ENCODE data around the gene P2RX1. TPM values are rescaled to one million over a fixed set of nuclear protein-coding genes. Genes with fewer than 3 reads are reported as not detected.
A peak's percentile ranks its signal among the peaks of the same experiment; 100 is the strongest.
"Not testable (repeated sequence)": the region's sequence is repeated elsewhere in the genome, so short reads cannot be mapped to it uniquely, and the experiment has no call there.

P2RX1 gene
- total RNA-seq, 2 experiments from 2014 or later, result 0.12 TPM; not detected in 1

DNA sequence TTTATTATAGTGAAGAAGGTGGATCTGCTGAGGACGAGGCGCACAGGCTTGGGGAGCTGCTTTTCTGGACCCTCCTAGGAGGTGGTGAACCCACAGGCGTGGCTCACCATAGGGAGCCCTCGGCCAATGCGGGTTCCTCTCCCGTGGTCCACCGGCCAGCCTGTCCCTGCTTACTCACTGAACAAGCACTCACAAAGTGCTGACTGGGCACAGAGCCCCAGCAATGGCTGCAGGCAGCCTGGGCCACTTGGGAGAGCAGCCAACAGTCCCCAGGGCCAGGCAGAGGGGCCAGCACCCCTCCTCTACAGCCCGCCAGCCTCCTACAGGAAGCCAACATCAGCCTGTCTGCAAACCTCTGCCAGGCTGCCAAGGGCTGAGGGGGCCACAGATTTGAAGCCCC is 51.1 kb downstream of the P2RX1 start:
- CTCF ChIA-PET, result interaction anchor here (0.6 to 4.1 kb wide), 3 partner anchors 19 to 127 kb away, joined by 3 to 21 read pairs (median 3); partner anchors contain the start of gene NCBP3
- Mint-ChIP-seq H3K4me3 (no peak overlapping the region), H3K36me3 (ENCODE audit: low read depth) (no peaks in the 10 kb centered on the region), H3K9me3 (no peaks in the 10 kb centered on the region), H3K27ac (no peak overlapping the region), H3K27me3 (no peaks in the 10 kb centered on the region), H3K4me1 (peaks cover 2% of the 10 kb centered on the region)
- POLR2A ChIA-PET, result no interaction called here
- DNase-seq, result no peak

GRCh38 chr17:3864534-3864933 is 51.7 kb downstream of the P2RX1 start:
- CTCF ChIA-PET, result interaction anchor here (1.1 to 4.1 kb wide), 4 partner anchors 14 to 127 kb away, joined by 3 to 21 read pairs (median 4); partner anchors contain the start of gene NCBP3
- DNase-seq, result no peak
- no peaks in the 10 kb centered on the region for H3K36me3 Mint-ChIP-seq (ENCODE audit: low read depth)
- no peaks in the 10 kb centered on the region for H3K9me3 Mint-ChIP-seq
- H3K27me3 Mint-ChIP-seq, result no peaks in the 10 kb centered on the region
- no peak overlapping the region for H3K4me3 Mint-ChIP-seq
- peak overlapping the region; percentile 36 for H3K27ac Mint-ChIP-seq
- H3K4me1 Mint-ChIP-seq, result no peaks in the 10 kb centered on the region
- POLR2A ChIA-PET, result no interaction called here

DNA sequence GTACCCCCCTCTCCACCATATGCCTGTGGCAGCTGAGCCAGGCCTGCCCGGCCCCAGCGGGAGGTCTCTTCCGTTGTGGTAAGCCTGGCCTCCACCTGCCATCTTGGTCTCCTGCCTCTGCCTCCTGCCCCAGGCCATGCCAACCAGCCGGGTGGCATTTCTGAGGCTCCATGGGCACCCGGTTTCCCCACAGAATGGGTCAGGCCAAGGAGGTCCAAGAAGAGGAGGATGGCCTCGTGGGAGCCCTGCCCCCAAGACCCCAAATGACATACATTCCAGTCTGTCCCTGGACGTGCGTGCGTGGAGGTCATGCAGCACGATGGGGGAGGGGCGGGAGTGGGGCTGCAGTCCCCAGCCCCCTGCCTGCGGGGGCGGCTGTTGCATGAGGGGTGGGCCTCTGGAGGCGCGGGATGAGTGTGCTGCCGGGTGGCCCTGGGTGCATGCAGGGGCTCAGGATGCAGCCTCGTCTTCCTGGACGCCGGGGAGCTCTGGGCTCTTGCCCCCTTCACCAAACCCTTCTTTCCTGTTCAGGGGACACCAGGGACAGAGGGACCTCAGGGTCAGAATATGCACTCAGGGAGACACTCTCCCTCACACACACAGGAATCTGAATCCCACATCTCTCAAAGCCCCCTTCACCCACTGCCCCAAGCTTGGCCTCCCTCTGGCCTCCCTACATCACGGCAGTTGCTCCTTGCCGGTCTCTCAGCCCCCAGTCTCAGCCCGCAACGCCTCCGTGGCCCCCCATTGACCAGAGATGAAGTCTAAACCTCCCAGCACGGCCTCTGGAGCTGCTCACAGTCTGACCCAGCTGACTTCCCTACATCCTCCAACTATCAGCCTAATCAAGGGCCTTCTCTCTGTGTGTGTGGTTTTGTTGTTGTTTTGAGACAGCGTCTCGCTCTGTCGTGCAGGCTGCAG is 54.2 kb downstream of the P2RX1 start:
- Mint-ChIP-seq H3K27ac (no peak overlapping the region), H3K27me3 (no peaks in the 10 kb centered on the region), H3K4me3 (no peak overlapping the region), H3K4me1 (no peaks in the 10 kb centered on the region), H3K36me3 (ENCODE audit: low read depth) (no peaks in the 10 kb centered on the region), H3K9me3 (no peaks in the 10 kb centered on the region)
- POLR2A ChIA-PET, result no interaction called here
- no peak for DNase-seq
- CTCF ChIA-PET, result interaction anchor here (0.6 to 6.2 kb wide), 5 partner anchors 17 to 124 kb away, joined by 3 to 51 read pairs (median 4); partner anchors contain the start of gene NCBP3

DNA sequence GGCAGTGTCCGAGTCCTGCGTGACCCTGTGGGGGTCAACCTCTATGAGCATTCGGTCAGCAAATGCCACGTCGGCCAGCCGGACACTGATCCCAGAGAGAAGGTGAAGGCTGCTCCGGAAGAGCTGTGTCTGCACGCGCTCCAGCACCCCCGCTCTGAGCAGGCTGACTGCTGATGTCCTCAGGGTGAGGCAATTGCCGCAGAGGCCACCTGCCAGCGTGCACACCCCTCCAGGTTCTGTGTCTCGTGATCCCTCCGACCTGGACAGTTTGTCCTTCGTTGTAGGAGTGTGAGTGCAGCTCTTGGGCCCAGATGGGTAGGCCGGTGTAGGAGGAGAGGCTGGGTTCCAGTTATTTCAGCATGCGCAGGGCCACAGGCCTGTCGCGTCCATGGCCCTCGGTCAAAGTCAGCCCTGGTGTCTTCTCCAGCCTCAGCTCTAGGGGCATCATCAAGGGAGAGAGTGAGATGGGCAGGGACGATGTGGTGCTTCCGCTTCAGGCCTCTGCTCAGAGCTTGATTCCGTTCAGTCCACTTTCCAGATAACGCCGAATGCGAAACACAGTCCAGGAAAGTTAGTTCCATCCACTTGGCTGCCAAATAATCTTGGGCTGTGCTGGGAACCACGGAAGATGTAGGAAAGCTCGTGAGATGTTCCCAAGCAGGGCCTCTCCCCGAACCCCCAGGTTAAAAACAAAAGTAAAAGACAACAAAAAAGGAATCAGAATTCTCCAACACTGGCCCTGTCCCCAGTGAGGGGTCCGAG is 55.1 kb downstream of the P2RX1 start:
- Mint-ChIP-seq H3K9me3 (no peaks in the 10 kb centered on the region), H3K27ac (no peak overlapping the region), H3K4me3 (no peak overlapping the region), H3K27me3 (no peaks in the 10 kb centered on the region), H3K36me3 (ENCODE audit: low read depth) (no peaks in the 10 kb centered on the region), H3K4me1 (no peaks in the 10 kb centered on the region)
- POLR2A ChIA-PET, result no interaction called here
- CTCF ChIA-PET, result interaction anchor here (1.0 to 6.2 kb wide), 7 partner anchors 16 to 123 kb away, joined by 3 to 51 read pairs (median 4); partner anchors contain the start of gene NCBP3
- no peak for DNase-seq

DNA sequence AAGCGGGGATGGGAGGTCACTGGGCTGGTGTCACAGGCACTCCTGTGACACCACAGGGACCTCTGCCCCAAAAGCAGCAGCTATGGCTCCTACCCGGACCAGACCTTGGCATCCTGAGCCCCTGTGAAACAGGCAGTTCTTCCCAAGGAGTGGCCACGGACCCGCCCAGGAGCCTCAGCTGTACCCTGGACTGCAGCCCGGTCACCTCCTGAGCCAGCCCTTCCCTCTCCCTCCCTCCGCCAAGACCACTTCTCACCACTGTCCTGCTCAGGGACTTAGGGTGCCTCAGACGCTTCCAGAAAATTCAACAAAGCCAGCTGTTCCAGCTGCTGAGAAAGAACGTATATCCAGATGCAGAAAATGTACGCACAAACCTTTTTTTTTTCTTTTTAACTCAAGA is 56.3 kb downstream of the P2RX1 start:
- H3K4me1 Mint-ChIP-seq, result no peaks in the 10 kb centered on the region
- ChIA-PET POLR2A (no interaction called here), CTCF (interaction anchor here (0.6 to 6.2 kb wide), 7 partner anchors 9 to 150 kb away, joined by 3 to 51 read pairs (median 3); partner anchors contain the start of gene NCBP3)
- H3K4me3 Mint-ChIP-seq, result no peak overlapping the region
- no peaks in the 10 kb centered on the region for H3K27me3 Mint-ChIP-seq
- no peaks in the 10 kb centered on the region for H3K9me3 Mint-ChIP-seq
- H3K36me3 Mint-ChIP-seq (ENCODE audit: low read depth), result no peaks in the 10 kb centered on the region
- no peak overlapping the region for H3K27ac Mint-ChIP-seq
- DNase-seq, result no peak

GRCh38 chr17:3857261-3858105 is 58.8 kb downstream of the P2RX1 start:
- Mint-ChIP-seq H3K27me3 (no peaks in the 10 kb centered on the region), H3K4me3 (no peak overlapping the region), H3K4me1 (no peaks in the 10 kb centered on the region), H3K9me3 (no peaks in the 10 kb centered on the region), H3K36me3 (ENCODE audit: low read depth) (no peaks in the 10 kb centered on the region), H3K27ac (no peak overlapping the region)
- no peak for DNase-seq
- POLR2A ChIA-PET, result no interaction called here
- CTCF ChIA-PET, result interaction anchor here (6.2 kb wide), 1 partner anchor 12 kb away, joined by 51 read pairs; the partner anchor contains the start of gene NCBP3

DNA sequence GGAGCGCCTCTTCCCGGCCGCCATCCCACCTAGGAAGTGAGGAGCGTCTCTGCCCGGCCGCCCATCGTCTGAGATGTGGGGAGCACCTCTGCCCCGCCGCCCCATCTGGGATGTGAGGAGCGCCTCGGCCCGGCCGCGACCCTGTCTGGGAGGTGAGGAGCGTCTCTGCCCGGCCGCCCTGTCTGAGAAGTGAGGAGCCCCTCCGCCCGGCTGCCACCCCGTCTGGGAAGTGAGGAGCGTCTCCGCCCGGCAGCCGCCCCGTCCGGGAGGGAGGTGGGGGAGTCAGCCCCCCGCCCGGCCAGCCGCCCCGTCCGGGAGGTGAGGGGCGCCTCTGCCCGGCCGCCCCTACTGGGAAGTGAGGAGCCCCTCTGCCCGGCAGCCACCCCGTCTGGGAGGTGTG is 62.1 kb downstream of the P2RX1 start:
- H3K9me3 Mint-ChIP-seq; DNase-seq; H3K4me3 Mint-ChIP-seq; H3K36me3 Mint-ChIP-seq (ENCODE audit: low read depth); POLR2A ChIA-PET; H3K4me1 Mint-ChIP-seq; H3K27ac Mint-ChIP-seq; CTCF ChIA-PET: not testable (repeated sequence)
- peaks cover 10% of the 10 kb centered on the region for H3K27me3 Mint-ChIP-seq

DNA sequence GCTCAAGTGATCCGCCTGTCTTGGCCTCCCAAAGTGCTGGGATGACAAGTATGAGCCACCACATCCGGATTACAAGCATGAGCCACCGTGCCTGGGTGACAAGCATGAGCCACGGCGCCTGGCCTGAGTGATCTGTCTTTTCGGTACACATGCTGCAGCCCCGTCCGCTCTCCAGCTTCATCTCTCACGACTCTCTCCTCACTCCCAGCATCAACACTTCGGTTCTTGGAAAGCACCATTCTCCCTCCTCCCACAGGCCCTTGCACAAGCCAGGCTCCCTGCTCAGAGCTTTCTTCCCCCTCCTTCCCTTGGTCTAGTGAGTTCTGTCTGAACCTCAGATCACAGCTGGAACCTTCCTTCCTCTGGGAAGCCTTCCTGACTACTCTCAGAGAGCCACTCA is 63.7 kb downstream of the P2RX1 start:
- Mint-ChIP-seq H3K9me3 (no peaks in the 10 kb centered on the region), H3K36me3 (ENCODE audit: low read depth) (no peaks in the 10 kb centered on the region), H3K4me1 (no peaks in the 10 kb centered on the region), H3K27ac (no peak overlapping the region), H3K27me3 (peaks cover 15% of the 10 kb centered on the region), H3K4me3 (no peak overlapping the region)
- ChIA-PET CTCF (no interaction called here), POLR2A (no interaction called here)
- no peak for DNase-seq

DNA sequence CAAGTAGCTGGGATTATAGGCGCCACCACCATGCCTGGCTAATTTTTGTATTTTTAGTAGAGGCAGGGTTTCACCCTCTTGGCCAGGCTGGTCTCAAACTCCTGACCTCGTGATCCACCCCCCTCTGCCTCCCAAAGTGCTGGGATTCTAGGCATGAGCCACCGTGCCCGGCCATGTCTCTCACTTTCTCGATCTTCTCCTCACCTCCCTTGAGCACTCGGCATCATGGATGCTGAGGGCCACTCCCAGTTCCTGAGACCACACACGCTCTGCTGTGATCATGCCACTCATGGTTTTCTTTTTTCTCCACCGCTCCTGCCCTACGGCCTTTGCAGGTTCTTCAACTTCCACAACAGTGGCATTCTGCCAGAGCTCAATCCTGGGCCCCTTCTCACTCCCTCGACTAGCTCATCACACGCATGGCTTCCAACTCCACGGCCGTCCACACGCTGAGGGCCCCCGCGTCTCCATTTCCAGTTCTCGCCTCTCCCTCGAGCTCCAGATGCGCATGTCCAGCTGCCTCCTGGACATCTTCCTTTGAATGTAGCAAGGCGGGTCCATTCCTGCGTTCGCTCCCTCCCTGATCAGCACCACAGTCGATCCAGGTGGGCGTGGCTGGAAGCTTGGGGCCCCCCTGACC is 64.7 kb downstream of the P2RX1 start:
- Mint-ChIP-seq H3K4me1 (peaks cover 3% of the 10 kb centered on the region), H3K27me3 (peaks cover 15% of the 10 kb centered on the region), H3K4me3 (no peak overlapping the region), H3K27ac (no peak overlapping the region), H3K9me3 (no peaks in the 10 kb centered on the region), H3K36me3 (ENCODE audit: low read depth) (no peaks in the 10 kb centered on the region)
- POLR2A ChIA-PET, result no interaction called here
- DNase-seq, result no peak
- CTCF ChIA-PET, result interaction anchor here (0.7 to 1.7 kb wide), 3 partner anchors 8 to 75 kb away, joined by 3 read pairs; no protein-coding TSS in a partner anchor

- peaks cover 15% of the 10 kb centered on the region for H3K27me3 Mint-ChIP-seq
- POLR2A ChIA-PET, result no interaction called here
These were observed 67.9 kb downstream of the P2RX1 start for GRCh38 chr17:3848229-3848835.

DNA sequence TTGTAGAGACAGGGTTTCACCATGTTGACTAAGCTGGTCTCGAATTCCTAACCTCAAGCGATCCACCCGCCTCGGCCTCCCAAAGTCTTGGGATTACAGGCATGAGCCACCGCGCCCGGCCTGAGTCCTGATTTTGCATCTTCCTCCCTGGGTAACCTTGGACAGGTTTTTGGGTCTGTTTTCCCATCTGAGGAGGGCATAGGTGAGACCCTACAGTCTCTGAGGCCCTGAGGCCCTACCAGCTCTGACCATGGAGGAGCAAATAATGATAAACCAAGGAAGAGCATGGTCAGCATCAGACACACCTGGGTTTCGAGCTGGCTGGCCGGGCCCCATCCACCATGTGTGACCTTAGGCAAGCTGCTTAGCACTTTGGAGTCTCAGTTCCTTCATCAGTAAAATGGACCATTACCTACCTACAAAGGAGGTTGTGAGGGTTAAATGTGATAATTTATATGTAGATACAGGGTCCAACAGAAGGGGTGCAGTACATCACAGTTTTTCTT is 69.0 kb downstream of the P2RX1 start:
- Mint-ChIP-seq H3K4me1 (peaks cover 26% of the 10 kb centered on the region), H3K4me3 (no peak overlapping the region), H3K9me3 (no peaks in the 10 kb centered on the region), H3K27ac (no peak overlapping the region), H3K27me3 (peaks cover 15% of the 10 kb centered on the region), H3K36me3 (ENCODE audit: low read depth) (peaks cover 5% of the 10 kb centered on the region)
- DNase-seq, result no peak
- ChIA-PET POLR2A (no interaction called here), CTCF (interaction anchor here (1.0 to 5.0 kb wide), 13 partner anchors 11 to 211 kb away, joined by 3 to 64 read pairs (median 7); partner anchors contain the start of genes CTNS and SHPK)

More at GRCh38 chr17:3848229-3848835, 67.9 kb downstream of the P2RX1 start:
- H3K36me3 Mint-ChIP-seq (ENCODE audit: low read depth), result peaks cover 5% of the 10 kb centered on the region
- H3K4me3 Mint-ChIP-seq, result no peak overlapping the region
- CTCF ChIA-PET, result interaction anchor here (1.1 to 1.3 kb wide), 2 partner anchors 60 to 65 kb away, joined by 3 read pairs; no protein-coding TSS in a partner anchor
- H3K4me1 Mint-ChIP-seq, result peaks cover 26% of the 10 kb centered on the region
- no peak for DNase-seq
- no peak overlapping the region for H3K27ac Mint-ChIP-seq
- no peaks in the 10 kb centered on the region for H3K9me3 Mint-ChIP-seq
